ENCODE data around the gene DYRK2.

- TF ChIP-seq CTCF (IDR thresholded peaks at IDR 0.05), result no peak
- TF ChIP-seq POLR2A (IDR thresholded peaks at IDR 0.05), result no peak
Measured at GRCh38 chr12:67691220-67691619, 42.7 kb downstream of the DYRK2 start.
